HEK293 (cell line): Measurements from ENCODE around the gene RIC8A.

Experiments used
- CTCF ChIA-PET: fragments of 350-600 bp; formaldehyde crosslinking; extraction: SDS; loops from one replicate; lab custom pipeline; 2021; ENCODE audit warnings: antibody characterized with exemption; lab: Yijun Ruan, JAX
- POLR2A ChIA-PET: fragments of 300-600 bp; formaldehyde crosslinking; extraction: SDS; loops from one replicate; lab custom pipeline; 2020; ENCODE audit warnings: antibody characterized with exemption, inconsistent platforms; lab: Yijun Ruan, JAX
- H3K27ac ChIP-seq: fragments of 200-500 bp; sonication (Bioruptor generic); 2 replicates; pipeline ENCODE4 v1.5.1; 2014; ENCODE audit warnings: low read depth, low read length, control low read depth, inconsistent platforms; ENCODE audit errors: extremely low read depth
- H3K36me3 ChIP-seq, 2 experiments: fragments of 200-500 bp in 1 of 2; sonication (Bioruptor generic) in 1 of 2; 1 replicate in 1 of 2; 2 replicates in 1 of 2; pipeline ENCODE4 v1.5.1; 2014 to 2017; ENCODE audit warnings: inconsistent platforms in 2 of 2, low read length in 2 of 2; ENCODE audit not compliant: control insufficient read depth in 2 of 2, insufficient read depth in 1 of 2
- H3K4me1 ChIP-seq: fragments of 200-500 bp; sonication (Bioruptor generic); 2 replicates; pipeline ENCODE4 v1.5.1; 2014; ENCODE audit warnings: mild to moderate bottlenecking, low read length, inconsistent platforms; ENCODE audit not compliant: control insufficient read depth, insufficient read depth
- H3K4me3 ChIP-seq: 2 replicates; pipeline ENCODE4 v1.5.1; 2011; ENCODE audit warnings: low read depth, mild to moderate bottlenecking, control low read depth, low read length, moderate library complexity
- H3K9me3 ChIP-seq: fragments of 200-500 bp; sonication (Bioruptor generic); 2 replicates; pipeline ENCODE4 v1.5.1; 2014; ENCODE audit warnings: low read depth, low read length, inconsistent platforms; ENCODE audit not compliant: control insufficient read depth, insufficient read depth
- EGR2 ChIP-seq: fragments of 450-650 bp; formaldehyde crosslinking; IDR thresholded peaks from 2 replicates; pipeline ENCODE4 v1.5.1; 2016; ENCODE audit warnings: low read depth, missing biosample characterization, missing genetic modification characterization
- HOXA7 ChIP-seq: sonication (generic); formaldehyde crosslinking; IDR thresholded peaks from 2 replicates; pipeline ENCODE4 v1.8.1; 2022; ENCODE audit warnings: missing genetic modification reagents, borderline replicate concordance
- HOXC10 ChIP-seq: sonication (generic); formaldehyde crosslinking; IDR thresholded peaks from 2 replicates; pipeline ENCODE4 v1.8.1; 2023; ENCODE audit warnings: mild to moderate bottlenecking, missing genetic modification reagents
- YY2 ChIP-seq: fragments of 450-650 bp; formaldehyde crosslinking; IDR thresholded peaks from 2 replicates; pipeline ENCODE4 v1.5.1; 2016; ENCODE audit warnings: missing biosample characterization, missing genetic modification characterization
- ZFP3 ChIP-seq: fragments of 450-650 bp; formaldehyde crosslinking; IDR thresholded peaks from 2 replicates; pipeline ENCODE4 v1.5.1; 2016; ENCODE audit warnings: low read depth, missing biosample characterization, missing genetic modification characterization
- ZNF112 ChIP-seq: fragments of 450-650 bp; formaldehyde crosslinking; IDR thresholded peaks from 2 replicates; pipeline ENCODE4 v1.5.0; 2017; ENCODE audit warnings: missing biosample characterization, missing genetic modification characterization
- ZNF132 ChIP-seq: fragments of 450-650 bp; formaldehyde crosslinking; IDR thresholded peaks from 2 replicates; pipeline ENCODE4 v1.5.1; 2017; ENCODE audit warnings: missing biosample characterization, missing genetic modification characterization, borderline replicate concordance
- ZNF157 ChIP-seq: fragments of 450-650 bp; formaldehyde crosslinking; IDR thresholded peaks from 2 replicates; pipeline ENCODE4 v1.5.1; 2016; ENCODE audit warnings: missing biosample characterization, missing genetic modification characterization
- ZNF513 ChIP-seq: fragments of 450-650 bp; IDR thresholded peaks from 2 replicates; pipeline ENCODE4 v1.5.1; 2018; ENCODE audit warnings: missing biosample characterization, missing genetic modification characterization
- ZNF571 ChIP-seq: fragments of 450-650 bp; formaldehyde crosslinking; IDR thresholded peaks from 2 replicates; pipeline ENCODE4 v1.5.0; 2017; ENCODE audit warnings: missing biosample characterization, missing genetic modification characterization
- ZNF585B ChIP-seq: fragments of 450-650 bp; formaldehyde crosslinking; IDR thresholded peaks from 2 replicates; pipeline ENCODE4 v1.5.1; 2016; ENCODE audit warnings: missing biosample characterization, missing genetic modification characterization
- ZNF621 ChIP-seq: fragments of 450-650 bp; formaldehyde crosslinking; IDR thresholded peaks from 2 replicates; pipeline ENCODE4 v1.5.1; 2017; ENCODE audit warnings: missing biosample characterization, missing genetic modification characterization
- ZNF624 ChIP-seq: fragments of 450-650 bp; formaldehyde crosslinking; IDR thresholded peaks from 2 replicates; pipeline ENCODE4 v1.5.1; 2017; ENCODE audit warnings: missing biosample characterization, missing genetic modification characterization
- TF ChIP-seq, protein P1 (sequence below): fragments of 450-650 bp; formaldehyde crosslinking; IDR thresholded peaks from 2 replicates; pipeline ENCODE4 v1.5.1; 2016; ENCODE audit warnings: missing biosample characterization, missing genetic modification characterization, low read depth
- TF ChIP-seq, protein P2 (sequence below): fragments of 450-650 bp; formaldehyde crosslinking; IDR thresholded peaks from 2 replicates; pipeline ENCODE4 v1.5.1; 2016; ENCODE audit warnings: missing biosample characterization, missing genetic modification characterization
- TF ChIP-seq, protein P3 (sequence below): fragments of 450-650 bp; formaldehyde crosslinking; IDR thresholded peaks from 2 replicates; pipeline ENCODE4 v1.5.1; 2016; ENCODE audit warnings: missing biosample characterization, missing genetic modification characterization

RIC8A gene

GRCh38 chr11:232783-233565, 25.5 kb downstream of the RIC8A start (continued):
- TF ChIP-seq, protein P1, sequence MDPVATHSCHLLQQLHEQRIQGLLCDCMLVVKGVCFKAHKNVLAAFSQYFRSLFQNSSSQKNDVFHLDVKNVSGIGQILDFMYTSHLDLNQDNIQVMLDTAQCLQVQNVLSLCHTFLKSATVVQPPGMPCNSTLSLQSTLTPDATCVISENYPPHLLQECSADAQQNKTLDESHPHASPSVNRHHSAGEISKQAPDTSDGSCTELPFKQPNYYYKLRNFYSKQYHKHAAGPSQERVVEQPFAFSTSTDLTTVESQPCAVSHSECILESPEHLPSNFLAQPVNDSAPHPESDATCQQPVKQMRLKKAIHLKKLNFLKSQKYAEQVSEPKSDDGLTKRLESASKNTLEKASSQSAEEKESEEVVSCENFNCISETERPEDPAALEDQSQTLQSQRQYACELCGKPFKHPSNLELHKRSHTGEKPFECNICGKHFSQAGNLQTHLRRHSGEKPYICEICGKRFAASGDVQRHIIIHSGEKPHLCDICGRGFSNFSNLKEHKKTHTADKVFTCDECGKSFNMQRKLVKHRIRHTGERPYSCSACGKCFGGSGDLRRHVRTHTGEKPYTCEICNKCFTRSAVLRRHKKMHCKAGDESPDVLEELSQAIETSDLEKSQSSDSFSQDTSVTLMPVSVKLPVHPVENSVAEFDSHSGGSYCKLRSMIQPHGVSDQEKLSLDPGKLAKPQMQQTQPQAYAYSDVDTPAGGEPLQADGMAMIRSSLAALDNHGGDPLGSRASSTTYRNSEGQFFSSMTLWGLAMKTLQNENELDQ (tag by site-specific recombination) = no peak
- TF ChIP-seq, protein P2, sequence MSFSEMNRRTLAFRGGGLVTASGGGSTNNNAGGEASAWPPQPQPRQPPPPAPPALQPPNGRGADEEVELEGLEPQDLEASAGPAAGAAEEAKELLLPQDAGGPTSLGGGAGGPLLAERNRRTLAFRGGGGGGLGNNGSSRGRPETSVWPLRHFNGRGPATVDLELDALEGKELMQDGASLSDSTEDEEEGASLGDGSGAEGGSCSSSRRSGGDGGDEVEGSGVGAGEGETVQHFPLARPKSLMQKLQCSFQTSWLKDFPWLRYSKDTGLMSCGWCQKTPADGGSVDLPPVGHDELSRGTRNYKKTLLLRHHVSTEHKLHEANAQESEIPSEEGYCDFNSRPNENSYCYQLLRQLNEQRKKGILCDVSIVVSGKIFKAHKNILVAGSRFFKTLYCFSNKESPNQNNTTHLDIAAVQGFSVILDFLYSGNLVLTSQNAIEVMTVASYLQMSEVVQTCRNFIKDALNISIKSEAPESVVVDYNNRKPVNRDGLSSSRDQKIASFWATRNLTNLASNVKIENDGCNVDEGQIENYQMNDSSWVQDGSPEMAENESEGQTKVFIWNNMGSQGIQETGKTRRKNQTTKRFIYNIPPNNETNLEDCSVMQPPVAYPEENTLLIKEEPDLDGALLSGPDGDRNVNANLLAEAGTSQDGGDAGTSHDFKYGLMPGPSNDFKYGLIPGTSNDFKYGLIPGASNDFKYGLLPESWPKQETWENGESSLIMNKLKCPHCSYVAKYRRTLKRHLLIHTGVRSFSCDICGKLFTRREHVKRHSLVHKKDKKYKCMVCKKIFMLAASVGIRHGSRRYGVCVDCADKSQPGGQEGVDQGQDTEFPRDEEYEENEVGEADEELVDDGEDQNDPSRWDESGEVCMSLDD (tag by site-specific recombination) = no peak
- TF ChIP-seq ZNF624 (tag by site-specific recombination) (no peak), ZNF112 (tag by site-specific recombination) (no peak), ZNF157 (tag by site-specific recombination) (no peak), ZNF513 (tag by site-specific recombination) (no peak), ZNF621 (tag by site-specific recombination) (no peak)
- TF ChIP-seq, protein P3, sequence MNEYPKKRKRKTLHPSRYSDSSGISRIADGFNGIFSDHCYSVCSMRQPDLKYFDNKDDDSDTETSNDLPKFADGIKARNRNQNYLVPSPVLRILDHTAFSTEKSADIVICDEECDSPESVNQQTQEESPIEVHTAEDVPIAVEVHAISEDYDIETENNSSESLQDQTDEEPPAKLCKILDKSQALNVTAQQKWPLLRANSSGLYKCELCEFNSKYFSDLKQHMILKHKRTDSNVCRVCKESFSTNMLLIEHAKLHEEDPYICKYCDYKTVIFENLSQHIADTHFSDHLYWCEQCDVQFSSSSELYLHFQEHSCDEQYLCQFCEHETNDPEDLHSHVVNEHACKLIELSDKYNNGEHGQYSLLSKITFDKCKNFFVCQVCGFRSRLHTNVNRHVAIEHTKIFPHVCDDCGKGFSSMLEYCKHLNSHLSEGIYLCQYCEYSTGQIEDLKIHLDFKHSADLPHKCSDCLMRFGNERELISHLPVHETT (tag by site-specific recombination) = no peak

DNA sequence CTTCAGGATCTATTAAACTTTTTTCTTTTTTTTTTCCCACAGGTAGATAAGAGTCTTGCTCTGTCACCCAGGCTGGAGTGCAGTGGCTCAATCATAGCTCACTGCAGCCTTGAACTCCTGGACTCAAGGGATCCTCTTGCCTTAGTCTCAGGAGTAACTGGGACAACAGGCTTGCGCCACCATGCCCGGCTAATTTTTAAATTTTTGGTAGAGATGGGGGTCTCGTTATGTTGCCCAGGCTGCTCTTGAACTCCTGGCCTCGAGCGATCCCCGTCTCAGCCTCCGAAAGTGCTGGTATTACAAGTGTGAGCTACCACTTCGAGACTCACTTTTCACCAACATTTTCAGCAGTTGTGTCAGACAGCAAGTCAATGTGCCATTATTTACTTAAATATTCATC, 27.7 kb downstream of the RIC8A start:
- ChIA-PET POLR2A (interaction anchor here (1.3 to 1.8 kb wide), 2 partner anchors 27 to 28 kb away, joined by 4 to 16 read pairs; partner anchors contain the start of genes BET1L and RIC8A), CTCF (interaction anchor here (0.5 to 1.0 kb wide), 4 partner anchors 13 to 124 kb away, joined by 3 to 5 read pairs (median 3); no protein-coding TSS in a partner anchor)
- Histone ChIP-seq H3K4me1 (no peaks in the 10 kb centered on the region), H3K9me3 (no peaks in the 10 kb centered on the region), H3K4me3 (peak overlapping the region; percentile 74), H3K36me3 (peaks cover 0 to 27% of the 10 kb centered on the region in 2 experiments; a peak in 2 of 3 replicates), H3K27ac (no peak overlapping the region)
- TF ChIP-seq EGR2 (tag by site-specific recombination) (no peak), ZNF585B (tag by site-specific recombination) (no peak), ZNF132 (tag by site-specific recombination) (no peak), ZNF624 (tag by site-specific recombination) (no peak), HOXA7 (CRISPR knock-in tag) (no peak), HOXC10 (CRISPR knock-in tag) (no peak), ZFP3 (no peak), ZNF571 (tag by site-specific recombination) (no peak), YY2 (no peak)
